ENCODE measurements around the gene PLXNA1.

- TF ChIP-seq, protein P1, sequence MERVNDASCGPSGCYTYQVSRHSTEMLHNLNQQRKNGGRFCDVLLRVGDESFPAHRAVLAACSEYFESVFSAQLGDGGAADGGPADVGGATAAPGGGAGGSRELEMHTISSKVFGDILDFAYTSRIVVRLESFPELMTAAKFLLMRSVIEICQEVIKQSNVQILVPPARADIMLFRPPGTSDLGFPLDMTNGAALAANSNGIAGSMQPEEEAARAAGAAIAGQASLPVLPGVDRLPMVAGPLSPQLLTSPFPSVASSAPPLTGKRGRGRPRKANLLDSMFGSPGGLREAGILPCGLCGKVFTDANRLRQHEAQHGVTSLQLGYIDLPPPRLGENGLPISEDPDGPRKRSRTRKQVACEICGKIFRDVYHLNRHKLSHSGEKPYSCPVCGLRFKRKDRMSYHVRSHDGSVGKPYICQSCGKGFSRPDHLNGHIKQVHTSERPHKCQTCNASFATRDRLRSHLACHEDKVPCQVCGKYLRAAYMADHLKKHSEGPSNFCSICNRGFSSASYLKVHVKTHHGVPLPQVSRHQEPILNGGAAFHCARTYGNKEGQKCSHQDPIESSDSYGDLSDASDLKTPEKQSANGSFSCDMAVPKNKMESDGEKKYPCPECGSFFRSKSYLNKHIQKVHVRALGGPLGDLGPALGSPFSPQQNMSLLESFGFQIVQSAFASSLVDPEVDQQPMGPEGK (CRISPR knock-in tag; IDR thresholded peaks at IDR 0.05; ENCODE audit: borderline replicate concordance) = no peak
- TF ChIP-seq ZFP30 (CRISPR knock-in tag; IDR thresholded peaks at IDR 0.05) = no peak
- TF ChIP-seq ZFP3 (CRISPR knock-in tag; IDR thresholded peaks at IDR 0.05) = no peak
- TF ChIP-seq BACH2 (CRISPR knock-in tag; IDR thresholded peaks at IDR 0.05; ENCODE audit: borderline replicate concordance) = no peak
- no peak for TF ChIP-seq TOX (CRISPR knock-in tag; IDR thresholded peaks at IDR 0.05; ENCODE audit: borderline replicate concordance)
These were observed 37.6 kb downstream of the PLXNA1 start for GRCh38 chr3:127020543-127020942.
